Measurements from ENCODE around the gene SEC22A. TPM values are rescaled to one million over a fixed set of nuclear protein-coding genes. Genes with fewer than 3 reads are reported as not detected.

SEC22A gene
- polyA plus RNA-seq, 6 donors from 2014 or later: 12.5 to 17.0 (median 13.6) TPM

Other genes with a start within 250 kb of the SEC22A start
- gene SEMA5B, start 174.2 kb upstream of the SEC22A start, polyA plus RNA-seq (ENCODE audit: low read depth in 6 of 6): not detected
- 1 to 10 TPM; 1.7 to 4.4 (median 2.2) TPM for gene PDIA5, start 134.9 kb upstream of the SEC22A start, polyA plus RNA-seq (ENCODE audit: low read depth in 6 of 6)
- gene ADCY5, start 247.1 kb downstream of the SEC22A start, polyA plus RNA-seq (ENCODE audit: low read depth in 6 of 6): under 1 TPM in 2 of 6 donors, not detected in 4; 0.04 to 0.09 TPM

Data from naive B cell (primary cell).